ENCODE results near the gene STAMBP.

DNA sequence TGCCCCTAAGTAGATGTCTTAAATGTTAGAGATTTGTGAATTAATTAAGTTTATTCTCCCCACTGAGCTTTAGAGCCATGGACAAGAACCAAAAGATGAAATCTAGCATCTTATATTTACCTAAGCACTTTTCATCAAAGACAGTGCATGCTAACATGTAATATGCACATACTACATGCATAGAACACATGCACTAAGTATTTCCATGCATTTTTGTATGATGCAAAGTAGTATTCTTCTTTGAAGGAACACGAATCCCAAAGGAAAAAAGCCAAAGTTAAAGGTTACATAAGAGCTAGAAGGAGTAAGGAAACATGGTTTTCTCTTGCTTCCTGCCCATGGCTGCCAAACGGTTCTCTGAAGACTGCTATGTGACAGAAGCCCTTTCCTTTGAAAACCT lies 15.3 kb downstream of the STAMBP start:
- TF ChIP-seq, protein P1, sequence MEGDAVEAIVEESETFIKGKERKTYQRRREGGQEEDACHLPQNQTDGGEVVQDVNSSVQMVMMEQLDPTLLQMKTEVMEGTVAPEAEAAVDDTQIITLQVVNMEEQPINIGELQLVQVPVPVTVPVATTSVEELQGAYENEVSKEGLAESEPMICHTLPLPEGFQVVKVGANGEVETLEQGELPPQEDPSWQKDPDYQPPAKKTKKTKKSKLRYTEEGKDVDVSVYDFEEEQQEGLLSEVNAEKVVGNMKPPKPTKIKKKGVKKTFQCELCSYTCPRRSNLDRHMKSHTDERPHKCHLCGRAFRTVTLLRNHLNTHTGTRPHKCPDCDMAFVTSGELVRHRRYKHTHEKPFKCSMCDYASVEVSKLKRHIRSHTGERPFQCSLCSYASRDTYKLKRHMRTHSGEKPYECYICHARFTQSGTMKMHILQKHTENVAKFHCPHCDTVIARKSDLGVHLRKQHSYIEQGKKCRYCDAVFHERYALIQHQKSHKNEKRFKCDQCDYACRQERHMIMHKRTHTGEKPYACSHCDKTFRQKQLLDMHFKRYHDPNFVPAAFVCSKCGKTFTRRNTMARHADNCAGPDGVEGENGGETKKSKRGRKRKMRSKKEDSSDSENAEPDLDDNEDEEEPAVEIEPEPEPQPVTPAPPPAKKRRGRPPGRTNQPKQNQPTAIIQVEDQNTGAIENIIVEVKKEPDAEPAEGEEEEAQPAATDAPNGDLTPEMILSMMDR (IDR thresholded peaks at IDR 0.05), result no peak
- TF ChIP-seq EP300 (IDR thresholded peaks at IDR 0.05), result no peak
- no peak for TF ChIP-seq POLR2A (IDR thresholded peaks at IDR 0.05)

Data from suprapubic skin (tissue), 3 donors.